Suprapubic skin (tissue), 3 donors: Measurements from ENCODE around the gene TNS3.

ENCODE experiments used
- CTCF ChIP-seq, 2 donors: fragments of 200-600 bp in 1 of 2; fragments of 450-650 bp in 1 of 2; sonication (generic) in 1 of 2; IDR thresholded peaks; one replicate each; pipeline ENCODE4 v1.5.1; 2016 to 2019; ENCODE audit warnings: antibody characterized with exemption in 2 of 2, mild to moderate bottlenecking in 1 of 2, moderate library complexity in 1 of 2
- POLR2A ChIP-seq, 2 donors: fragments of 450-650 bp; IDR thresholded peaks; one replicate each; pipeline ENCODE4 v1.6.1; 2017; ENCODE audit warnings: antibody characterized with exemption in 2 of 2, mild to moderate bottlenecking in 2 of 2, moderate library complexity in 2 of 2

- no peak for TF ChIP-seq POLR2A (IDR thresholded peaks at IDR 0.05)
- TF ChIP-seq CTCF (IDR thresholded peaks at IDR 0.05), result no peak
Measured at GRCh38 chr7:47303014-47303694, 278.8 kb downstream of the TNS3 start.
